HL-60 (cell line): ENCODE measurements around the gene ATP5PB.

ENCODE experiments used
- DNase-seq, 2 experiments: peaks; one replicate each; pipeline ENCODE4 v3.0.0-alpha.2; 2010 to 2020; ENCODE audit warnings: low read depth in 1 of 2, low spot score in 1 of 2
- H3K27ac ChIP-seq: fragments of 250-450 bp; sonication (Bioruptor Pico); replicated peaks from 2 replicates; pipeline ENCODE4 v1.5.1; 2020; ENCODE audit warnings: mild to moderate bottlenecking, moderate library complexity
- H3K27me3 ChIP-seq: fragments of 250-450 bp; sonication (Bioruptor Pico); 2 replicates; pipeline ENCODE4 v1.5.1; 2021; ENCODE audit warnings: mild to moderate bottlenecking, moderate library complexity; ENCODE audit not compliant: insufficient read depth, poor library complexity, severe bottlenecking
- H3K4me3 ChIP-seq: replicated peaks from 2 replicates; pipeline ENCODE4 v1.5.1; 2011; ENCODE audit warnings: mild to moderate bottlenecking, control low read depth, low read length; ENCODE audit not compliant: insufficient read depth
- CTCF ChIP-seq: IDR thresholded peaks from one replicate; pipeline ENCODE4 v1.5.1; 2011; ENCODE audit warnings: low read length, control low read depth, inconsistent platforms; ENCODE audit not compliant: insufficient read depth
- GABPA ChIP-seq: IDR thresholded peaks from 2 replicates; pipeline ENCODE4 v1.6.1; 2012; ENCODE audit warnings: low read depth
- POLR2AphosphoS5 ChIP-seq: IDR thresholded peaks from 2 replicates; pipeline ENCODE4 v1.6.1; 2012; ENCODE audit warnings: low read depth
- SPI1 ChIP-seq: IDR thresholded peaks from 2 replicates; pipeline ENCODE4 v1.6.1; 2012; ENCODE audit warnings: low read depth, mild to moderate bottlenecking, borderline replicate concordance
- TF ChIP-seq, protein P1 (sequence below): IDR thresholded peaks from 2 replicates; pipeline ENCODE4 v1.6.1; 2012; ENCODE audit warnings: low read depth; ENCODE audit not compliant: insufficient replicate concordance

The ATP5PB gene

DNA sequence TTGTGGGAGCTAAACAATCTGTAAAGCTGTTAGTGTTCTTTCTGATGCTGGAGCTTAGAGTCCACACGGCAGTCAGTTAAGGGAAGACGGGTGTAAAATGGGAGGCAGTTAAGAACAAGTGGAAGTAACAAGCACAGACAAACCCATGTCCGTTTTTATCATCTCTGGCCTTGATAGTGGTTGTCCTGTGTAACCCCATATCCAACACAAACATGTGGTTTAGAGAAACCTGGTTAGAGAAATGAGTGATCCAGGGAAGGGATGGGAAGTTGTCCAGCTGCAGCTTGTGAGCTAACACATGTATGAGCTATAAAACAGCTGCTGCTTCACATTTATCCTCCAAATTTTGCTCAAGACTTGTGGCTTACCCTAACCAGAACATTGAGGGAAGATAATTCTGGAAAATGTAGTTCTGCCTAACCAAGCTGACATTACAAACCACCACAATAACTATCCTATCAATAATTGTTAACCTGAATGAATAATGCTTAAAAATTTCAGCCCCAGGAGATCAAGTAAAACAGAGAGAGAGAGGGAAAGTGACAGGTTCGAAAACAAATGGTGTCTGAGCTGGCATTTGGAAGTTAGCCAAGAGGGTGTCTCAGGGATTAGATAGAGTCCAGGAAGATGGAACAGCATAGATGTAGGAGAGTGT lies 13.9 kb downstream of the ATP5PB start:
- Histone ChIP-seq H3K27ac (no peak overlapping the region), H3K4me3 (no peak overlapping the region), H3K27me3 (no peaks in the 10 kb centered on the region)
- TF ChIP-seq GABPA (no peak), POLR2AphosphoS5 (no peak), SPI1 (no peak)
- TF ChIP-seq, protein P1, sequence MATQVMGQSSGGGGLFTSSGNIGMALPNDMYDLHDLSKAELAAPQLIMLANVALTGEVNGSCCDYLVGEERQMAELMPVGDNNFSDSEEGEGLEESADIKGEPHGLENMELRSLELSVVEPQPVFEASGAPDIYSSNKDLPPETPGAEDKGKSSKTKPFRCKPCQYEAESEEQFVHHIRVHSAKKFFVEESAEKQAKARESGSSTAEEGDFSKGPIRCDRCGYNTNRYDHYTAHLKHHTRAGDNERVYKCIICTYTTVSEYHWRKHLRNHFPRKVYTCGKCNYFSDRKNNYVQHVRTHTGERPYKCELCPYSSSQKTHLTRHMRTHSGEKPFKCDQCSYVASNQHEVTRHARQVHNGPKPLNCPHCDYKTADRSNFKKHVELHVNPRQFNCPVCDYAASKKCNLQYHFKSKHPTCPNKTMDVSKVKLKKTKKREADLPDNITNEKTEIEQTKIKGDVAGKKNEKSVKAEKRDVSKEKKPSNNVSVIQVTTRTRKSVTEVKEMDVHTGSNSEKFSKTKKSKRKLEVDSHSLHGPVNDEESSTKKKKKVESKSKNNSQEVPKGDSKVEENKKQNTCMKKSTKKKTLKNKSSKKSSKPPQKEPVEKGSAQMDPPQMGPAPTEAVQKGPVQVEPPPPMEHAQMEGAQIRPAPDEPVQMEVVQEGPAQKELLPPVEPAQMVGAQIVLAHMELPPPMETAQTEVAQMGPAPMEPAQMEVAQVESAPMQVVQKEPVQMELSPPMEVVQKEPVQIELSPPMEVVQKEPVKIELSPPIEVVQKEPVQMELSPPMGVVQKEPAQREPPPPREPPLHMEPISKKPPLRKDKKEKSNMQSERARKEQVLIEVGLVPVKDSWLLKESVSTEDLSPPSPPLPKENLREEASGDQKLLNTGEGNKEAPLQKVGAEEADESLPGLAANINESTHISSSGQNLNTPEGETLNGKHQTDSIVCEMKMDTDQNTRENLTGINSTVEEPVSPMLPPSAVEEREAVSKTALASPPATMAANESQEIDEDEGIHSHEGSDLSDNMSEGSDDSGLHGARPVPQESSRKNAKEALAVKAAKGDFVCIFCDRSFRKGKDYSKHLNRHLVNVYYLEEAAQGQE = no peak
- DNase-seq = no peak

- no peak for DNase-seq
- H3K27ac ChIP-seq = no peak overlapping the region
- no peaks in the 10 kb centered on the region for H3K27me3 ChIP-seq
- no peak overlapping the region for H3K4me3 ChIP-seq
- TF ChIP-seq POLR2AphosphoS5 (no peak), GABPA (no peak), SPI1 (no peak), CTCF (no peak)
- TF ChIP-seq, protein P1 = no peak
These were observed 16.5 kb downstream of the ATP5PB start for GRCh38 chr1:111465754-111466153.

DNA sequence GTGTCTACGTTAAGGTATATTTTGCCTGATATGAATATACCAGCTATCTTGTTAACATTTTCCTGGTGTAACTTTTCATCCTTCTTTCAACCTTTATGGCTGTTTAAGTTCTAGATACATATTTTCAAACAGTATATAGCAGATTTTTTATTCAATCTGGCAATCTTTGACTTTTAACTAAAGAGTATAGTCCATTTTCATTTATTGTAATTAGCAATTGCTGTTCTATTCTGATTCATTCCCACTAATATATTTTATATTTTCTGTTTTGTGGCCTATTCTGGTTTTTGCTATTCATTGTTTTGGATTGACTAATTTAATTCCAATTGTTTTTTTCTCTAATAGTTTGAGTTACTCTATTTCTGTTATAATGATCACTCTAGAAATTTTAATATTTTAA lies 17.2 kb downstream of the ATP5PB start:
- Histone ChIP-seq H3K4me3 (no peak overlapping the region), H3K27me3 (no peaks in the 10 kb centered on the region), H3K27ac (no peak overlapping the region)
- no peak for DNase-seq
- TF ChIP-seq POLR2AphosphoS5 (no peak), GABPA (no peak), SPI1 (no peak), CTCF (no peak)
- TF ChIP-seq, protein P1 = no peak
